ENCODE measurements around the gene HOXA10. TPM values are rescaled to one million over a fixed set of nuclear protein-coding genes. Genes with fewer than 3 reads are reported as not detected.

The HOXA10 gene
- total and polyA plus RNA-seq, 4 donors: 0.21 to 0.29 (median 0.26) TPM; not detected in 1

DNA sequence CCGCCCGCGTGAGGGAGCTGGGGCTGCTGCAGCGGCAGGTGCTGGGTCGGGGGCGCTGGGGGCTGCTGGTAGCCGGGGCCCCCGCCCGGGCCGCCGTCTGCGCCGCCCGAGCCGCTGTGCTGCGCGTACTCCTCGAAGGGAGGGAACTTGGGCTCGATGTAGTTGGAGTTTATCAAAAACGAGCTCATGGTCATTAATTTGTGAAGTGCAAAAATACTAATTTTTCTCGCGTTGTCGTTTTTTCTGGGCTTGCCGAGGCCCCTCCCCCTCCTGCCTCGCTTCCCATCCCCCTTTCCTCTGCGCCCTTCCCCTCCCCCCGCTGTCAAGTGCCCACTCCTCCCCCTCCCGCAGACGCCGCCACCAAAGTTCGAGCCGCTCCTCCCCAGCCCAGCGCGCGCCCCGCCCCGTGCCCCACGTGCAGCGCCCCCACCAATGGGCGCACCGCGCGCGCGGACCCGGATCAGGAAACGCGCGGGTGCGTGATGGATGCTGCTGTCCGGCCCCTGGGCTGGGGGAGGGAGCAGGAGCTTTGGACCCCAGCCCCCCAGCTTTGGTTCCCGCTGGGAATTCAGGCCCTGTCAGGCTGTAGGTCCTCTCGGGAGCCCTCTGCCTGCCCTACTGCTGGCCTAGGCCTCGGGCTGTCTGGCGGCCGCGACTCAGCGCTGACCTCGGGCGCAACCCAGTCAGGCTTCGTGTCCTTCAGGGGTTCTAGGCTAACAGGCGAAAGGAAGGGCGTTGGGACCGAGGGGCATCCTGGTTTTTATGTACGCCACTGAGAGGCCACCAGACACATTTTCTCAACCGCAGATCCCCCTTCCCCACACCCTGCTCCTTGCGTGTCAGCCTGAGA is 43.4 kb downstream of the HOXA10 start, which contains the start of gene HOXA4:
Gene HOXA4 (minus strand): TSS at position 218 of the 850 bp plus-strand sequence. CDS start 24 bp downstream, at position 194.
- ATAC-seq (ENCODE audit: insufficient read depth, low FRiP score) (peak; percentile 95), DNase-seq (peak; percentile 96 to 97 (median 96))
- Histone ChIP-seq H3K27ac (ENCODE audit: low read depth in 1 of 2, low read length in 1 of 2) (peak within 1 kb of the TSS in 1 of 2 donors; percentile 95), H3K9ac (ENCODE audit: insufficient read depth in 1 of 2, low read length in 2 of 2) (peak within 1 kb of the TSS in 1 of 2 donors; percentile 92), H3K4me3 (peak within 1 kb of the TSS; percentile 78), H3K36me3 (ENCODE audit: control insufficient read depth in 4 of 4, insufficient read depth in 4 of 4, low read length in 4 of 4) (peaks cover 0 to 25% (median 5%) of the 10 kb centered on the region in 4 donors), H3K9me3 (ENCODE audit: control insufficient read depth in 4 of 4, insufficient read depth in 3 of 4, low read length in 3 of 4) (no peaks in the 10 kb centered on the region), H3K27me3 (ENCODE audit: control insufficient read depth in 3 of 3, insufficient read depth in 3 of 3, low read length in 2 of 3) (peaks cover 0 to 73% (median 10%) of the 10 kb centered on the region in 3 donors), H3K4me1 (ENCODE audit: control insufficient read depth in 5 of 5, insufficient read depth in 5 of 5, low read length in 5 of 5) (peaks cover 4 to 86% (median 11%) of the 10 kb centered on the region in 5 donors)
- WGBS, 2 donors: 14 to 22% methylated on average over 63 to 67 of the region's 67 CpGs
- TF ChIP-seq, protein P1, sequence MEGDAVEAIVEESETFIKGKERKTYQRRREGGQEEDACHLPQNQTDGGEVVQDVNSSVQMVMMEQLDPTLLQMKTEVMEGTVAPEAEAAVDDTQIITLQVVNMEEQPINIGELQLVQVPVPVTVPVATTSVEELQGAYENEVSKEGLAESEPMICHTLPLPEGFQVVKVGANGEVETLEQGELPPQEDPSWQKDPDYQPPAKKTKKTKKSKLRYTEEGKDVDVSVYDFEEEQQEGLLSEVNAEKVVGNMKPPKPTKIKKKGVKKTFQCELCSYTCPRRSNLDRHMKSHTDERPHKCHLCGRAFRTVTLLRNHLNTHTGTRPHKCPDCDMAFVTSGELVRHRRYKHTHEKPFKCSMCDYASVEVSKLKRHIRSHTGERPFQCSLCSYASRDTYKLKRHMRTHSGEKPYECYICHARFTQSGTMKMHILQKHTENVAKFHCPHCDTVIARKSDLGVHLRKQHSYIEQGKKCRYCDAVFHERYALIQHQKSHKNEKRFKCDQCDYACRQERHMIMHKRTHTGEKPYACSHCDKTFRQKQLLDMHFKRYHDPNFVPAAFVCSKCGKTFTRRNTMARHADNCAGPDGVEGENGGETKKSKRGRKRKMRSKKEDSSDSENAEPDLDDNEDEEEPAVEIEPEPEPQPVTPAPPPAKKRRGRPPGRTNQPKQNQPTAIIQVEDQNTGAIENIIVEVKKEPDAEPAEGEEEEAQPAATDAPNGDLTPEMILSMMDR (IDR thresholded peaks at IDR 0.05; ENCODE audit: control extremely low read depth, extremely low read depth): no peak

DNA sequence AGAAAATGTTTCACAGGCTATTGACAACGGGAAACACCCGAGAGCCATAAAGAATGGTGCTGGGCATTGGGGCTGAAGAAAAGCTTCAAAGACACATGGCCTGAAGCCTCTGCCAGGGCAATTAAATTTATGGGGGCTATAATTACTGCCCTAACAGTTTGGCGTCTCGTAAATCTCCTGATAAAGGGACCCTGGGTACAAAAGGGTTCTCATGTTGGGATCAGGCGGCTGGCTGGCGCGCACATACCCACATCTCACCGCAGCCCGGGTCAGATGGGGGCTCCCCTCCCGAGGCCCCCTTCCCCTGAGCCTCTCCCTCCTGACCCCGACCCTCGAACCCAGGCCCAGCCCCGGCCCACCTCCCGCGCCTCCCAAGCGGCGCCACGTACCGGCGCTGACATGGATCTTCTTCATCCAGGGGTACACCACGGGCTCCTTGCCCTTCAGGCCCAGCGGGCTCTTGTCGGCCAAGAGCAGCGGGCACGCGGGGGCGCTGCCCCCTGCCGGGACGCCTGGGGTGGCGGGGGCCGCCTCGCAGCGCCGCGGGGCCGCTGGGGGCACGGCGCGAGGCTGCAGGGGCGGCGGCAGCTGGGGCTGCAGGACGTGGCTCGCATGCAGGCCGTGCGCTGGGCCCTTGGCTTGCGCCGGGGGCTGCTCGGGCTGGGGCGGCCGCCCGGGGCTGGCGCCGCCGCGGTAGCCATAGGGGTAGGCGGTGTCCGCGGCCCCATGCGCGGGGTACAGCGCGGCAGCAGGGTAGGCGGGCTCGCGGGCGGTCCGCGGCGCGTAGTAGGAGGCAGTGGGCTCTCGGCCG is 44.2 kb downstream of the HOXA10 start:
- peaks cover 0 to 74% (median 10%) of the 10 kb centered on the region in 3 donors for H3K27me3 ChIP-seq (ENCODE audit: control insufficient read depth in 3 of 3, insufficient read depth in 3 of 3, low read length in 2 of 3)
- no peak for ATAC-seq (ENCODE audit: insufficient read depth, low FRiP score)
- H3K27ac ChIP-seq (ENCODE audit: low read depth in 1 of 2, low read length in 1 of 2): peak overlapping the region in 1 of 2 donors; percentile 95
- peak overlapping the region in 1 of 2 donors; percentile 92 for H3K9ac ChIP-seq (ENCODE audit: insufficient read depth in 1 of 2, low read length in 2 of 2)
- peaks cover 0 to 18% (median 8%) of the 10 kb centered on the region in 4 donors for H3K36me3 ChIP-seq (ENCODE audit: control insufficient read depth in 4 of 4, insufficient read depth in 4 of 4, low read length in 4 of 4)
- WGBS, 2 donors: 21 to 39% methylated on average over 56 to 72 of the region's 72 CpGs
- H3K9me3 ChIP-seq (ENCODE audit: control insufficient read depth in 4 of 4, insufficient read depth in 3 of 4, low read length in 3 of 4): no peaks in the 10 kb centered on the region
- peaks cover 4 to 86% (median 11%) of the 10 kb centered on the region in 5 donors for H3K4me1 ChIP-seq (ENCODE audit: control insufficient read depth in 5 of 5, insufficient read depth in 5 of 5, low read length in 5 of 5)
- peak overlapping the region; percentile 78 for H3K4me3 ChIP-seq
- TF ChIP-seq, protein P1 (IDR thresholded peaks at IDR 0.05; ENCODE audit: control extremely low read depth, extremely low read depth): no peak
- DNase-seq: peak in 1 of 3 donors; percentile 37

DNA sequence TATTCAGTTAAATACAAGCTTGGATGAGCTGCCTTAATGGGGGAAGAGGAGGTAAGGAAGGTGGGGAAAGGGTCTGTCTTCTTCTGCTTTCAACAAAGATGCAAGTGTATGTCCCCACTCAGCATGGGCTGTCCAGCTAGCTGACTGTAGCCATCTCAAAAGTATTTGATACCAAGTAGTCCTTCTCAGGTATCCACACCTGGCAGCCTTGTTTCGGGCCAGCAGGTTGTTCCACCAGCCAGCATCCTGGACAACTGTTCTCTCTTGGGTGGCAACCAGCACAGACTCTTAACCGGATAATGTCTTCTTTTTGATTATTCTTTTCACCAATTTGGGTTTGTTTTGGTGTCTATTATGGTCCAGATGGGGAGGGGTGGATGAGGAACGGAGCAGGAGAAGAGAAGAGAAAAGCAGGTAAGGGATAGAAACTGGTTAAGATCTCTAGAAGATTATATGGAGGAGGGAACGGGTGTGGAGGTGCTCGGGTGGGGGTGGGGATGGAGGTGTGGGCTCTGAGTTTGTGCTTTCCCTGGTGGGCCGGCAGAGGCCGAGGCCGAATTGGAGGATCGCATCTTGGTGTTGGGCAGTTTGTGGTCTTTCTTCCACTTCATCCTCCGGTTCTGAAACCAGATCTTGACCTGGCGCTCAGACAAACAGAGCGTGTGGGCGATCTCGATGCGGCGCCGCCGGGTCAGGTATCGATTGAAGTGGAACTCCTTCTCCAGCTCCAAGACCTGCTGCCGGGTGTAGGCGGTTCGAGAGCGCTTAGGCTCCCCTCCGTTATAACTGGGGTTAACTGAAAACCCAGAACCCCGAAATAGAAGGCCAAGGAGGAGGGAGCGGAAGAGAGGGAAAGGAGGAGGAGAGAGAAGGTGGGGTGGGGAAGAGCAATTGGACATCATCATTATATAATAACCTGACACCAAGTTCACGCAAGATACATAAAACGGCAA is 45.1 kb downstream of the HOXA10 start:
- ATAC-seq (ENCODE audit: insufficient read depth, low FRiP score) (no peak), DNase-seq (peak in 1 of 3 donors; percentile 43)
- H3K4me1 ChIP-seq (ENCODE audit: control insufficient read depth in 5 of 5, insufficient read depth in 5 of 5, low read length in 5 of 5): peaks cover 4 to 86% (median 11%) of the 10 kb centered on the region in 5 donors
- peaks cover 0 to 76% (median 10%) of the 10 kb centered on the region in 3 donors for H3K27me3 ChIP-seq (ENCODE audit: control insufficient read depth in 3 of 3, insufficient read depth in 3 of 3, low read length in 2 of 3)
- WGBS, 2 donors: 41 to 57% methylated on average over 28 of the region's 28 CpGs
- TF ChIP-seq, protein P1 (IDR thresholded peaks at IDR 0.05; ENCODE audit: control extremely low read depth, extremely low read depth): no peak
- H3K9me3 ChIP-seq (ENCODE audit: control insufficient read depth in 4 of 4, insufficient read depth in 3 of 4, low read length in 3 of 4): no peaks in the 10 kb centered on the region
- H3K27ac ChIP-seq (ENCODE audit: low read depth in 1 of 2, low read length in 1 of 2): peak overlapping the region in 1 of 2 donors; percentile 95
- H3K36me3 ChIP-seq (ENCODE audit: control insufficient read depth in 4 of 4, insufficient read depth in 4 of 4, low read length in 4 of 4): peaks cover 0 to 20% (median 9%) of the 10 kb centered on the region in 4 donors
- peak overlapping the region in 1 of 2 donors; percentile 92 for H3K9ac ChIP-seq (ENCODE audit: insufficient read depth in 1 of 2, low read length in 2 of 2)
- H3K4me3 ChIP-seq: peak overlapping the region; percentile 78

All from lung (tissue), 12 donors.